ENCODE results near the gene MAPK1. TPM values are rescaled to one million over a fixed set of nuclear protein-coding genes. Genes with fewer than 3 reads are reported as not detected.

Gene MAPK1
- total and polyA plus RNA-seq, 2 experiments from 2014 or later = 72.3 to 76.0 TPM

DNA sequence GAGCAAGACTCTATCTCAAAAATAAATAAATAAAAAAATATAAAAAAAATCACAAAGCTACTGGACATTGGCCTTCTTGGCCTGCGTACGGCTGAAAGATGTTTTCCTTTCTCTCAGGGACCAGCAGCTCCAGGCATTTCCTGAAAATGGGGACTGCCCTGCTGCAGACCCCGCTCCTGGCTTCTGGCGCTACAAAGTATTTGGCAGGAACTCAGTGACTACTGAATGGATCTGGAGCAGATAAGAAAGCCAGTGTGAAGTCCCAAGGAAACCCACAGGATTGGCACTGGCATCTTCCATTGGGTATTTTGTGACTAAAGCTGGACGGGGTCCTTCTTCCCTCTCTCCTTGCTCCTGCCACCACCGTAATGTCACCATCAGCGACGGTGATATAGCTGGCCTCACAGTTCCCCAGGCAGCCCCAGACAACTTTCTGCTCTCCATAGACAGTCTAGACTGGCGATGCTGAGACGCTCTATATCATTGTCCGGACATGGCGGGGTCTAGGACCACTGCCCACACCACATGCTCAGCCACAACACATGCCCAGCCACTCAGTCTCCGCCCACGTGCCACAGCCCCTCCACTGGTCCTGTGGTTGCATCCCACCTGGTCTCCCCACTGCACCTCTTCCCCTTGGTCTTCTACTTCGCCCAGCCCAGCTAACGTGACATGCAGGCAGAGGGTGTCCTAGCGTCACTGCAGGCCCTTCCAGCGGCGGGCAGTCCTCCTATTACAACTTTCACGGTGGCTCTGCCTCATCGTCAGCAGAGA is 109.2 kb downstream of the MAPK1 start:
- H3K9me3 ChIP-seq (ENCODE audit: low read depth) = no peaks in the 10 kb centered on the region
- no peak overlapping the region for H3K4me3 ChIP-seq
- H3K27ac ChIP-seq = no peak overlapping the region
- no peaks in the 10 kb centered on the region for H3K79me2 ChIP-seq (ENCODE audit: insufficient read depth)
- H3K4me2 ChIP-seq (ENCODE audit: unreplicated experiment) = no peak overlapping the region
- DNase-seq = no peak
- H4K20me1 ChIP-seq (ENCODE audit: insufficient read depth) = no peaks in the 10 kb centered on the region; the same call in 1 of the 2 replicates
- WGBS, 2 experiments (ENCODE audit: low coverage in 1 of 2, low lambda C conversion rate in 2 of 2, missing lambda C conversion rate in 2 of 2) = 96% methylated on average over 21 of the region's 21 CpGs
- no peak for TF ChIP-seq EZH2 (IDR thresholded peaks at IDR 0.05; ENCODE audit: insufficient read depth, poor library complexity, severe bottlenecking)
- no peak for TF ChIP-seq EZH2phosphoT487 (IDR thresholded peaks at IDR 0.05; ENCODE audit: insufficient read depth, low read depth)
- H2AFZ ChIP-seq = no peak overlapping the region
- H3K9ac ChIP-seq = no peak overlapping the region
- H3F3A ChIP-seq (ENCODE audit: insufficient read depth) = peaks cover 39% of the 10 kb centered on the region
- H3K4me1 ChIP-seq (ENCODE audit: insufficient read depth) = peaks cover 28% of the 10 kb centered on the region
- no peaks in the 10 kb centered on the region for H3K9me2 ChIP-seq (ENCODE audit: insufficient read depth)
- peaks cover 18% of the 10 kb centered on the region for H3K36me3 ChIP-seq (ENCODE audit: low read depth)
- H3K27me3 ChIP-seq (replicated peaks; ENCODE audit: insufficient read depth) = no peaks in the 10 kb centered on the region
- in situ Hi-C loops (cut with MboI) = no loop called here

DNA sequence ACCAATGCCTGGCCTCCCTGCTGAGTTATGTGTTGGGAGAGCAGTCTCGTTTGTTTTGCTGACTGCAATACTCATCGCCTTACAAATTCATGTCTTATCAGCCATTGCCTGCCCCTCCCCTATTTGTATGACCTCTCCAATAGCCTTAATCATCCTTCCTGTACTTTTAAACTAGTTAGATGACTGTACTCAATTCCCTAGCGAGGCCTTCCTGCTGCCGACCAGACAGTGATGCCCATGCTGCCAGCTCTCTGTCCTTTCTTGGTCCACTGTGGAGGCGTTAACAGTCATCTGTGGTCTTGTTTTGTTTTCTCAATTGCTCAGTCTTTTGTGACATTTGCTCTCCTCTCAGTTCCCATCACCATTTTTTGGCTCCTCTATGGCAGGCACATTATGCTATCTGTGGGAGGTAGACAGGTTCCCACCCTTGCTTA is 111.6 kb downstream of the MAPK1 start:
- DNase-seq = peak; percentile 97
- in situ Hi-C loops (cut with MboI) = no loop called here

DNA sequence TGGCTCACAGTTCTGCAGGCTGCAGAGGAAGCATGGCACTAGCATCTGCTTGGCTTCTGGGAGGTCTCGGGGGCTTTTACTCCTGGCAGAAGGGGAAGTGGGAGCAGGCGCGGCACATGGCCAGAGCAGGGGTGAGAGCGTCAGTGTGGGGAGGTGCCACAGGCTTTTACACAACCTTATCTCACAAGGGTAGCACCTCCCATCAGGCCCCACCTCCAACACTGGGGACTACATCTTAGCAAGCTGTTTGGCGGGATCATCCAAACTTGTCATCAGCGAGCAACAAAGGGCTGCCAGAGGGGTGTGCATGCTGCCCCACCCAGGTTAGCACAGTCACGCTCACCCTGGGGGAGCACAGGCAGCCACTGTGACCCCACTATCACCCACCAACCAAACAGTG is 112.9 kb downstream of the MAPK1 start:
- Histone ChIP-seq H3K9me2 (ENCODE audit: insufficient read depth) (no peaks in the 10 kb centered on the region), H4K20me1 (ENCODE audit: insufficient read depth) (no peaks in the 10 kb centered on the region; the same call in 1 of the 2 replicates), H3K36me3 (ENCODE audit: low read depth) (no peaks in the 10 kb centered on the region), H3K9ac (peak overlapping the region; percentile 74), H3K9me3 (ENCODE audit: low read depth) (no peaks in the 10 kb centered on the region), H3K79me2 (ENCODE audit: insufficient read depth) (no peaks in the 10 kb centered on the region), H2AFZ (peak overlapping the region; percentile 18; the same call in 1 of the 2 replicates), H3F3A (ENCODE audit: insufficient read depth) (peaks cover 26% of the 10 kb centered on the region), H3K27ac (peak overlapping the region; percentile 93; the same call in 1 of the 2 replicates), H3K4me1 (ENCODE audit: insufficient read depth) (peaks cover 25% of the 10 kb centered on the region), H3K4me3 (no peak overlapping the region), H3K27me3 (replicated peaks; ENCODE audit: insufficient read depth) (no peaks in the 10 kb centered on the region), H3K4me2 (ENCODE audit: unreplicated experiment) (peak overlapping the region; percentile 88)
- TF ChIP-seq EZH2 (IDR thresholded peaks at IDR 0.05; ENCODE audit: insufficient read depth, poor library complexity, severe bottlenecking) (no peak), EZH2phosphoT487 (IDR thresholded peaks at IDR 0.05; ENCODE audit: insufficient read depth, low read depth) (no peak)
- 25 to 30% methylated on average over 7 of the region's 7 CpGs for WGBS, 2 experiments (ENCODE audit: low coverage in 1 of 2, low lambda C conversion rate in 2 of 2, missing lambda C conversion rate in 2 of 2)
- peak; percentile 44 for DNase-seq
- in situ Hi-C loops (cut with MboI) = no loop called here

More for the DNA sequence above, 111.6 kb downstream of the MAPK1 start:
- no peak overlapping the region for H2AFZ ChIP-seq
- H3K9ac ChIP-seq = peak overlapping the region; percentile 74
- H3K9me3 ChIP-seq (ENCODE audit: low read depth) = no peaks in the 10 kb centered on the region
- peaks cover 31% of the 10 kb centered on the region for H3F3A ChIP-seq (ENCODE audit: insufficient read depth)
- H3K4me2 ChIP-seq (ENCODE audit: unreplicated experiment) = peak overlapping the region; percentile 88
- H4K20me1 ChIP-seq (ENCODE audit: insufficient read depth) = no peaks in the 10 kb centered on the region; the same call in 1 of the 2 replicates
- no peaks in the 10 kb centered on the region for H3K79me2 ChIP-seq (ENCODE audit: insufficient read depth)
- WGBS, 2 experiments (ENCODE audit: low coverage in 1 of 2, low lambda C conversion rate in 2 of 2, missing lambda C conversion rate in 2 of 2) = 0 to 1% methylated on average over 5 of the region's 5 CpGs
- H3K4me3 ChIP-seq = peak overlapping the region; percentile 40
- H3K27ac ChIP-seq = peak overlapping the region; percentile 93
- no peaks in the 10 kb centered on the region for H3K9me2 ChIP-seq (ENCODE audit: insufficient read depth)
- TF ChIP-seq EZH2phosphoT487 (IDR thresholded peaks at IDR 0.05; ENCODE audit: insufficient read depth, low read depth) (0 out of 2 replicates have a peak, but pooled peaks have one; percentile 55), EZH2 (IDR thresholded peaks at IDR 0.05; ENCODE audit: insufficient read depth, poor library complexity, severe bottlenecking) (no peak)
- no peaks in the 10 kb centered on the region for H3K27me3 ChIP-seq (replicated peaks; ENCODE audit: insufficient read depth)
- peaks cover 28% of the 10 kb centered on the region for H3K4me1 ChIP-seq (ENCODE audit: insufficient read depth)
- no peaks in the 10 kb centered on the region for H3K36me3 ChIP-seq (ENCODE audit: low read depth)

DNA sequence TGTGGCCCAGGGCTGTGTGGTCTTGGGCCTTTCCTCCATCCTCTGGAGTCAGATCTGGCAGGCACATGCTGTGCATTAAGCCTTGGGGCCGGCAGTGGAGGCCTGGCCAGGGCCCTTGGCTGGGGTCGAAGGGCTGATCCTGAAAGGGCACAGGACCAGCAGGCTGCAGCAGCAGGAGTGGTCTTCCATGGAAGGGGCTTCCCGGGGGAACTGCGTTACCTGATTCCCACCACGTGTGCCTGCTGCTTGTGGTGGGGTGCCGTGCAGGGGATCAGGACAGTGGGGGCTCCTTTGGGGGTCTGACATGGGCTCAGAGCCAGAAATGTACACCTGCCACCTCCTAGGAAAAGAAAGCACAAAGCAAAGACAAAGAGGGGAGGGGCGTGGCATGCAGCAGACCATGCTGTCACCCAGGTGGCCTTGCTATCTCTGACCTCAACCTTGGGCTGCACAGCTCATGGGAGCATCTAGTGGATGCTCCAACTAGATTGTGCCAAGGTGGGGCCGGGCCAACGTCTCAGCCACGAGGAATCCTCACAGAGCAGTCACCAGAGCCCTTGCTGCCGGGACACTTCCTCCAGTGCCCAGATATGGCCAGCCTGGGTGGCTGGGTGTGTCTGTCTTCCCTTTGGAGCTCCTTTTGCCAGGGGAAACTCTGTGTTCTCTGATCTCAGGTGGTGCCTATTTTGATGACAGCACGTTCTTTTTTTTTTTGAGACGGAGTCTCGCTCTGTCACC is 113.9 kb downstream of the MAPK1 start:
- in situ Hi-C loops (cut with MboI) = no loop called here
- DNase-seq = no peak

More for the DNA sequence above, 113.9 kb downstream of the MAPK1 start:
- no peaks in the 10 kb centered on the region; the same call in 1 of the 2 replicates for H4K20me1 ChIP-seq (ENCODE audit: insufficient read depth)
- TF ChIP-seq EZH2 (IDR thresholded peaks at IDR 0.05; ENCODE audit: insufficient read depth, poor library complexity, severe bottlenecking) = no peak
- no peak for TF ChIP-seq EZH2phosphoT487 (IDR thresholded peaks at IDR 0.05; ENCODE audit: insufficient read depth, low read depth)
- no peak overlapping the region for H3K9ac ChIP-seq
- H3K36me3 ChIP-seq (ENCODE audit: low read depth) = no peaks in the 10 kb centered on the region
- H3K79me2 ChIP-seq (ENCODE audit: insufficient read depth) = no peaks in the 10 kb centered on the region
- no peak overlapping the region for H3K27ac ChIP-seq
- H3K9me2 ChIP-seq (ENCODE audit: insufficient read depth) = no peaks in the 10 kb centered on the region
- H3K4me2 ChIP-seq (ENCODE audit: unreplicated experiment) = no peak overlapping the region
- peaks cover 25% of the 10 kb centered on the region for H3K4me1 ChIP-seq (ENCODE audit: insufficient read depth)
- no peak overlapping the region for H3K4me3 ChIP-seq
- 51 to 54% methylated on average over 14 of the region's 14 CpGs for WGBS, 2 experiments (ENCODE audit: low coverage in 1 of 2, low lambda C conversion rate in 2 of 2, missing lambda C conversion rate in 2 of 2)
- peaks cover 26% of the 10 kb centered on the region for H3F3A ChIP-seq (ENCODE audit: insufficient read depth)
- no peak overlapping the region for H2AFZ ChIP-seq
- H3K9me3 ChIP-seq (ENCODE audit: low read depth) = no peaks in the 10 kb centered on the region
- H3K27me3 ChIP-seq (replicated peaks; ENCODE audit: insufficient read depth) = no peaks in the 10 kb centered on the region
